ENCODE results near the gene MICOS13. TPM values are rescaled to one million over a fixed set of nuclear protein-coding genes. Genes with fewer than 3 reads are reported as not detected.
A peak's percentile ranks its signal among the peaks of the same experiment; 100 is the strongest.

Gene MICOS13
- total RNA-seq, 4 donors from 2014 or later: 29.7 to 60.6 (median 50.7) TPM

DNA sequence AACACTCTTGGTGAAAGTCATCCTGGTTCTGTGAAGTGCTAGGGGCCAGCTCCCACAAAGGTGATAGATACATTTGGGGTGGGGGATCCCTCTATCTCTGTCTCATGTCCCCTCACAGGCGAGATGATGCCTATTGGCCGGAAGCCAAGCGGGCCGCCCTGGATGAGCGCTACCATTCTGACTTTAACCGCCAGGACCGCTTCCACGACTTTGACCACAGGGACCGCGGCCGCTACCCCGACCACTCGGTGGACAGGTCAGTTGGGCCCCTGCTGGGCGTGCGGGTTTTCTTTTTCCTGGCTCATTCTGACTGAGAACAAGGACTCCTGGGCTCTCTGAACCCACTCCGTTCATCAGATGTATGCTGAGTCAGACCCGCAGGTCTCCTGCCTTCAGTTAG, 16.4 kb downstream of the MICOS13 start:
- no peak overlapping the region for H3K27ac ChIP-seq
- ATAC-seq: no peak
- peaks cover 3 to 100% of the 10 kb centered on the region in 2 donors for H3K36me3 ChIP-seq
- TF ChIP-seq EP300 (IDR thresholded peaks at IDR 0.05) (no peak), POLR2A (IDR thresholded peaks at IDR 0.05) (no peak), POLR2AphosphoS5 (IDR thresholded peaks at IDR 0.05) (no peak)
- TF ChIP-seq, protein P1, sequence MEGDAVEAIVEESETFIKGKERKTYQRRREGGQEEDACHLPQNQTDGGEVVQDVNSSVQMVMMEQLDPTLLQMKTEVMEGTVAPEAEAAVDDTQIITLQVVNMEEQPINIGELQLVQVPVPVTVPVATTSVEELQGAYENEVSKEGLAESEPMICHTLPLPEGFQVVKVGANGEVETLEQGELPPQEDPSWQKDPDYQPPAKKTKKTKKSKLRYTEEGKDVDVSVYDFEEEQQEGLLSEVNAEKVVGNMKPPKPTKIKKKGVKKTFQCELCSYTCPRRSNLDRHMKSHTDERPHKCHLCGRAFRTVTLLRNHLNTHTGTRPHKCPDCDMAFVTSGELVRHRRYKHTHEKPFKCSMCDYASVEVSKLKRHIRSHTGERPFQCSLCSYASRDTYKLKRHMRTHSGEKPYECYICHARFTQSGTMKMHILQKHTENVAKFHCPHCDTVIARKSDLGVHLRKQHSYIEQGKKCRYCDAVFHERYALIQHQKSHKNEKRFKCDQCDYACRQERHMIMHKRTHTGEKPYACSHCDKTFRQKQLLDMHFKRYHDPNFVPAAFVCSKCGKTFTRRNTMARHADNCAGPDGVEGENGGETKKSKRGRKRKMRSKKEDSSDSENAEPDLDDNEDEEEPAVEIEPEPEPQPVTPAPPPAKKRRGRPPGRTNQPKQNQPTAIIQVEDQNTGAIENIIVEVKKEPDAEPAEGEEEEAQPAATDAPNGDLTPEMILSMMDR (IDR thresholded peaks at IDR 0.05): no peak
- no peaks in the 10 kb centered on the region for H3K27me3 ChIP-seq
- H3K9me3 ChIP-seq: no peaks in the 10 kb centered on the region
- no peak overlapping the region for H3K4me3 ChIP-seq
- no peaks in the 10 kb centered on the region for H3K4me1 ChIP-seq
- 84 to 94% methylated on average over 5 of the region's 17 CpGs for WGBS, 2 donors (ENCODE audit: low coverage in 1 of 2)

DNA sequence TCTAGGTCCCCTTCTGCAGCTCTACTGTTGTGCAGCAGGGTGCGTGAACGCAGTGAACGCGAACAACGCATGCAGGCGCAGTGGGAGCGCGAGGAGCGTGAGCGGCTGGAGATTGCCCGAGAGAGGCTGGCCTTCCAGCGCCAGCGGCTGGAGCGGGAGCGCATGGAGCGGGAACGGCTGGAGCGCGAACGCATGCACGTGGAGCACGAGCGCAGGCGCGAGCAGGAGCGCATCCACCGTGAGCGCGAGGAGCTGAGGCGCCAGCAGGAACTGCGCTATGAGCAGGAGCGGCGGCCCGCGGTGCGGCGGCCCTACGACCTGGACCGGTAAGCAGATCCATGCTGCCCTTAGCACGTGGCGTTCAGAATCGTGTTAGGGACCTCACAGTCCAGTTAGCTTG, 18.8 kb downstream of the MICOS13 start:
- 76 to 97% methylated on average over 4 to 18 of the region's 42 CpGs for WGBS, 2 donors (ENCODE audit: low coverage in 1 of 2)
- ATAC-seq: no peak

DNA sequence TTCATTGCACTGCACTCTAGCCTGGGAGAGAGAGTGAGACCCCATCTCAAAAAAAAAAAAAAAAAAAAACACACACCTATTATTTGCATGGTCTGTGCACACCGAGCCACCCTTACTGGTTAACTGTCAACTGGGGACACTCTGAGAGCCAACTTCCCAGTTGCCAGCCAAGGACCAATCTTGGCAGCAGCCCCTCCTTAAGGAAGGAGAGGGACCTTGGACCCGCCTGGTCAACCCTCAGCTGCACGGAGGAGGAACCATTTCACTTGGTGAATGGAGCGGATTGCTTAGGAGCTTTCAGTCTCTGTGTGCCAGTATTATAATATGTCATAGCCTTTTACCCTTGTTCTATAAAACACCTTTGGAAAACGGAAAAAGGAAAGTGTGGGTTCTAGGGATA, 24.9 kb downstream of the MICOS13 start:
- H3K27me3 ChIP-seq: no peaks in the 10 kb centered on the region
- H3K4me3 ChIP-seq: no peak overlapping the region
- ATAC-seq: no peak
- no peaks in the 10 kb centered on the region for H3K4me1 ChIP-seq
- H3K9me3 ChIP-seq: no peaks in the 10 kb centered on the region
- WGBS, 2 donors (ENCODE audit: low coverage in 1 of 2): 75 to 78% methylated on average over 3 to 5 of the region's 5 CpGs
- TF ChIP-seq POLR2AphosphoS5 (IDR thresholded peaks at IDR 0.05) (no peak), POLR2A (IDR thresholded peaks at IDR 0.05) (no peak), EP300 (IDR thresholded peaks at IDR 0.05) (no peak)
- TF ChIP-seq, protein P1 (IDR thresholded peaks at IDR 0.05): no peak
- H3K36me3 ChIP-seq: peaks cover 3 to 100% of the 10 kb centered on the region in 2 donors
- H3K27ac ChIP-seq: no peak overlapping the region

More for the DNA sequence above, 18.8 kb downstream of the MICOS13 start:
- H3K27ac ChIP-seq: no peak overlapping the region
- TF ChIP-seq POLR2A (IDR thresholded peaks at IDR 0.05) (peak in 1 of 2 donors; percentile 9), EP300 (IDR thresholded peaks at IDR 0.05) (no peak), POLR2AphosphoS5 (IDR thresholded peaks at IDR 0.05) (no peak)
- no peak overlapping the region for H3K4me3 ChIP-seq
- no peaks in the 10 kb centered on the region for H3K4me1 ChIP-seq
- no peaks in the 10 kb centered on the region for H3K27me3 ChIP-seq
- no peaks in the 10 kb centered on the region for H3K9me3 ChIP-seq
- H3K36me3 ChIP-seq: peaks cover 3 to 100% of the 10 kb centered on the region in 2 donors

DNA sequence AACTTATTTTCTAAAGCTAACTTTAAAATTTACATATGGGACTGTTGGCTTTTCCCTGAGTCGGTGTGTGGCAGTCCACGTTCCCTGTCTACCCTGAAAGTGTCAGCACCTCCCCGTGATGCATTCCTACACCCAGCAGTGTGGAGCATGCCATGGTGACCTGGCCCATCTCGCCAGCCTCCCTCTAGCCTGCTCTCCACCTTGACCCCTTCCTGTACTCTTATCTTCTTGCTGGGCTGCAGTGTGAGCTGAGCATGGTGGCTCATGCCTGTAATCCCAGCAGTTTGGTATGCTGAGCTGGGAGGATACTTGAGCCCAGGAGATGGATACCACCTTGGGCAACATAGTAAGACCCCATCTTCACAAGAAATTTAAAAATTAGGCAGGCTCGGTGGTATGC, 25.4 kb downstream of the MICOS13 start:
- Histone ChIP-seq H3K36me3 (peaks cover 5 to 100% of the 10 kb centered on the region in 2 donors), H3K27me3 (no peaks in the 10 kb centered on the region), H3K4me1 (no peaks in the 10 kb centered on the region), H3K9me3 (no peaks in the 10 kb centered on the region), H3K4me3 (no peak overlapping the region), H3K27ac (no peak overlapping the region)
- TF ChIP-seq POLR2A (IDR thresholded peaks at IDR 0.05) (no peak), EP300 (IDR thresholded peaks at IDR 0.05) (no peak), POLR2AphosphoS5 (IDR thresholded peaks at IDR 0.05) (no peak)
- TF ChIP-seq, protein P1 (IDR thresholded peaks at IDR 0.05): no peak
- 86 to 93% methylated on average over 2 to 5 of the region's 5 CpGs for WGBS, 2 donors (ENCODE audit: low coverage in 1 of 2)
- no peak for ATAC-seq

DNA sequence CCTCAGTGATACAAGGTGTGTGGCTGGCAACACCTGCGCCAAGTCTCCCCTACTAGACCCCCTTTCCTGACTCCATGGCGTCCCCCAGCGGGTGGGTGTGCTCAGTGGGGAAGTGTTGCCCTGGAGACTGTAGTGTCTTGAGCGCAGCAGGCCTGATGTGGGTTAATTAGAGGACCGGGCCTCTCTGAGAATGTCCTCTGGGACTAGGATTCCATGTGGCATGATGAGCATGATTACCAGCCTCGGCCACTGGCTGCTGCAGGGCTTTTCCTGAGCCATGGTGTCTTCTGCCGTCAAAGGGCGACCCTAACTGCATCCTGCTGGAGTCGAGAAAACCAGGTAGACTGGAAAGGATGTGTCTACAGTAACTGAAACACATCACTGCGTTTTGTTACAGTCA, 28.1 kb downstream of the MICOS13 start:
- H3K9me3 ChIP-seq: no peaks in the 10 kb centered on the region
- no peak for TF ChIP-seq POLR2AphosphoS5 (IDR thresholded peaks at IDR 0.05)
- TF ChIP-seq, protein P1 (IDR thresholded peaks at IDR 0.05): no peak
- TF ChIP-seq EP300 (IDR thresholded peaks at IDR 0.05): no peak
- no peak for TF ChIP-seq POLR2A (IDR thresholded peaks at IDR 0.05)
- H3K36me3 ChIP-seq: peaks cover 4 to 93% of the 10 kb centered on the region in 2 donors
- no peak overlapping the region for H3K4me3 ChIP-seq
- H3K27ac ChIP-seq: no peak overlapping the region
- no peaks in the 10 kb centered on the region for H3K4me1 ChIP-seq
- H3K27me3 ChIP-seq: no peaks in the 10 kb centered on the region
- no peak for ATAC-seq
- WGBS, 2 donors (ENCODE audit: low coverage in 1 of 2): 86% methylated on average over 6 to 7 of the region's 10 CpGs
